Measurements from ENCODE around the gene SRGAP2C. TPM values are rescaled to one million over a fixed set of nuclear protein-coding genes. Genes with fewer than 3 reads are reported as not detected.
"Not testable (repeated sequence)": the region's sequence is repeated elsewhere in the genome, so short reads cannot be mapped to it uniquely, and the experiment has no call there.

SRGAP2C gene
- polyA plus RNA-seq, 3 donors from 2014 or later: 0.69 to 2.0 (median 1.3) TPM

- peak overlapping the region in 4 of 6 donors; percentile 30 to 62 (median 43) for H3K27ac Mint-ChIP-seq
- H3K4me1 Mint-ChIP-seq: peaks cover 6 to 16% of the 10 kb centered on the region in 2 donors
- H3K36me3 Mint-ChIP-seq: peaks cover 15 to 18% (median 15%) of the 10 kb centered on the region in 3 donors
- H3K4me3 Mint-ChIP-seq: peak overlapping the region; percentile 74 to 85 (median 77)
- H3K9me3 Mint-ChIP-seq: peaks cover 12 to 17% (median 15%) of the 10 kb centered on the region in 6 donors
- H3K27me3 Mint-ChIP-seq (ENCODE audit: low read depth in 3 of 3): peaks cover 12 to 28% (median 25%) of the 10 kb centered on the region in 3 donors
- peak; percentile 44 to 65 (median 62) for DNase-seq
These were observed 211.7 kb downstream of the SRGAP2C start for GRCh38 chr1:121396335-121397081.

- peak overlapping the region; percentile 74 to 85 (median 77) for H3K4me3 Mint-ChIP-seq
- peaks cover 12 to 19% (median 15%) of the 10 kb centered on the region in 6 donors for H3K9me3 Mint-ChIP-seq
- peaks cover 6 to 16% of the 10 kb centered on the region in 2 donors for H3K4me1 Mint-ChIP-seq
- peaks cover 15 to 17% (median 15%) of the 10 kb centered on the region in 3 donors for H3K36me3 Mint-ChIP-seq
- DNase-seq, H3K27ac Mint-ChIP-seq: not testable (repeated sequence)
- H3K27me3 Mint-ChIP-seq (ENCODE audit: low read depth in 3 of 3): peaks cover 12 to 28% (median 25%) of the 10 kb centered on the region in 3 donors
These were observed 212.3 kb downstream of the SRGAP2C start for GRCh38 chr1:121397101-121397500.

GRCh38 chr1:121399193-121399592, 214.4 kb downstream of the SRGAP2C start:
- H3K4me1 Mint-ChIP-seq: peaks cover 6 to 16% of the 10 kb centered on the region in 2 donors
- H3K9me3 Mint-ChIP-seq: peaks cover 14 to 22% (median 17%) of the 10 kb centered on the region in 6 donors
- H3K4me3 Mint-ChIP-seq: not testable (repeated sequence)

GRCh38 chr1:121400108-121400507, 215.3 kb downstream of the SRGAP2C start:
- H3K27me3 Mint-ChIP-seq (ENCODE audit: low read depth in 3 of 3): peaks cover 13 to 30% (median 25%) of the 10 kb centered on the region in 3 donors
- H3K4me1 Mint-ChIP-seq: peaks cover 6 to 16% of the 10 kb centered on the region in 2 donors
- peak overlapping the region in 1 of 5 donors; percentile 45 for H3K4me3 Mint-ChIP-seq
- not testable (repeated sequence) for DNase-seq, H3K27ac Mint-ChIP-seq
- H3K36me3 Mint-ChIP-seq: peaks cover 15% of the 10 kb centered on the region in 3 donors
- peaks cover 14 to 22% (median 17%) of the 10 kb centered on the region in 6 donors for H3K9me3 Mint-ChIP-seq

More at GRCh38 chr1:121399193-121399592, 214.4 kb downstream of the SRGAP2C start:
- Mint-ChIP-seq H3K36me3 (peaks cover 15% of the 10 kb centered on the region in 3 donors), H3K27me3 (ENCODE audit: low read depth in 3 of 3) (peaks cover 13 to 30% (median 25%) of the 10 kb centered on the region in 3 donors)
- DNase-seq, H3K27ac Mint-ChIP-seq: not testable (repeated sequence)

GRCh38 chr1:121400541-121401310, 216.0 kb downstream of the SRGAP2C start:
- H3K27ac Mint-ChIP-seq, DNase-seq: not testable (repeated sequence)
- Mint-ChIP-seq H3K9me3 (peaks cover 14 to 22% (median 17%) of the 10 kb centered on the region in 6 donors), H3K4me1 (peaks cover 4 to 16% of the 10 kb centered on the region in 2 donors), H3K4me3 (peak overlapping the region in 2 of 5 donors; percentile 20 to 45), H3K36me3 (peaks cover 15% of the 10 kb centered on the region in 3 donors), H3K27me3 (ENCODE audit: low read depth in 3 of 3) (peaks cover 11 to 29% (median 22%) of the 10 kb centered on the region in 3 donors)

- Mint-ChIP-seq H3K4me3 (peak overlapping the region in 2 of 5 donors; percentile 20 to 45), H3K4me1 (peaks cover 4 to 16% of the 10 kb centered on the region in 2 donors), H3K36me3 (peaks cover 15% of the 10 kb centered on the region in 3 donors), H3K27me3 (ENCODE audit: low read depth in 3 of 3) (peaks cover 11 to 24% (median 17%) of the 10 kb centered on the region in 3 donors), H3K9me3 (peaks cover 14 to 22% (median 19%) of the 10 kb centered on the region in 6 donors)
- not testable (repeated sequence) for DNase-seq, H3K27ac Mint-ChIP-seq
These were observed 216.7 kb downstream of the SRGAP2C start for GRCh38 chr1:121401375-121401955.

GRCh38 chr1:121403254-121403653, 218.5 kb downstream of the SRGAP2C start:
- Mint-ChIP-seq H3K36me3 (peaks cover 15% of the 10 kb centered on the region in 3 donors), H3K4me1 (peaks cover 1 to 16% of the 10 kb centered on the region in 2 donors), H3K9me3 (peaks cover 14 to 22% (median 19%) of the 10 kb centered on the region in 6 donors), H3K27me3 (ENCODE audit: low read depth in 3 of 3) (peaks cover 10 to 27% (median 17%) of the 10 kb centered on the region in 3 donors)
- H3K4me3 Mint-ChIP-seq, H3K27ac Mint-ChIP-seq, DNase-seq: not testable (repeated sequence)

GRCh38 chr1:121408354-121408753, 223.6 kb downstream of the SRGAP2C start:
- peaks cover 0 to 3% (median 0%) of the 10 kb centered on the region in 6 donors for H3K9me3 Mint-ChIP-seq
- H3K36me3 Mint-ChIP-seq: no peaks in the 10 kb centered on the region
- no peaks in the 10 kb centered on the region for H3K4me1 Mint-ChIP-seq
- no peak overlapping the region for H3K4me3 Mint-ChIP-seq
- no peak for DNase-seq
- H3K27me3 Mint-ChIP-seq (ENCODE audit: low read depth in 3 of 3): peaks cover 5 to 14% (median 13%) of the 10 kb centered on the region in 3 donors
- H3K27ac Mint-ChIP-seq: no peak overlapping the region

- no peaks in the 10 kb centered on the region for H3K36me3 Mint-ChIP-seq
- no peak overlapping the region for H3K27ac Mint-ChIP-seq
- no peaks in the 10 kb centered on the region for H3K9me3 Mint-ChIP-seq
- no peaks in the 10 kb centered on the region for H3K4me1 Mint-ChIP-seq
- H3K27me3 Mint-ChIP-seq (ENCODE audit: low read depth in 3 of 3): peaks cover 6 to 15% (median 10%) of the 10 kb centered on the region in 3 donors
- no peak overlapping the region for H3K4me3 Mint-ChIP-seq
- no peak for DNase-seq
These were observed 229.0 kb downstream of the SRGAP2C start for GRCh38 chr1:121413821-121414220.

- Mint-ChIP-seq H3K36me3 (no peaks in the 10 kb centered on the region), H3K9me3 (no peaks in the 10 kb centered on the region), H3K4me3 (no peak overlapping the region), H3K27me3 (ENCODE audit: low read depth in 3 of 3) (peaks cover 6 to 20% (median 11%) of the 10 kb centered on the region in 3 donors), H3K4me1 (no peaks in the 10 kb centered on the region), H3K27ac (no peak overlapping the region)
- no peak for DNase-seq
These were observed 230.1 kb downstream of the SRGAP2C start for GRCh38 chr1:121414905-121415304.

- Mint-ChIP-seq H3K4me1 (no peaks in the 10 kb centered on the region), H3K9me3 (peaks cover 0 to 2% (median 0%) of the 10 kb centered on the region in 6 donors), H3K27me3 (ENCODE audit: low read depth in 3 of 3) (peaks cover 6 to 21% (median 9%) of the 10 kb centered on the region in 3 donors), H3K27ac (no peak overlapping the region), H3K36me3 (no peaks in the 10 kb centered on the region), H3K4me3 (no peak overlapping the region)
- no peak for DNase-seq
These were observed 232.6 kb downstream of the SRGAP2C start for GRCh38 chr1:121417325-121417923.

- Mint-ChIP-seq H3K4me3 (no peak overlapping the region), H3K27ac (no peak overlapping the region), H3K4me1 (no peaks in the 10 kb centered on the region), H3K36me3 (no peaks in the 10 kb centered on the region), H3K9me3 (peaks cover 0 to 2% (median 0%) of the 10 kb centered on the region in 6 donors), H3K27me3 (ENCODE audit: low read depth in 3 of 3) (peaks cover 4 to 21% (median 4%) of the 10 kb centered on the region in 3 donors)
- no peak for DNase-seq
These were observed 233.7 kb downstream of the SRGAP2C start for GRCh38 chr1:121418369-121419049.
